Ovary (tissue), 9 donors: ENCODE results near the gene ANO10. TPM values are rescaled to one million over a fixed set of nuclear protein-coding genes. Genes with fewer than 3 reads are reported as not detected.

ENCODE experiments used
- DNase-seq, 5 donors: peaks; one replicate each; pipeline ENCODE4 v3.0.0-alpha.2; 2019 to 2020
- H3K27ac ChIP-seq, 2 donors: fragments of 200-600 bp; one replicate each; pipeline versions ENCODE4 v1.5.1 to v1.8.0; 2019 to 2022
- H3K27me3 ChIP-seq: fragments of 200-600 bp; one replicate; pipeline ENCODE4 v1.8.0; 2022
- H3K36me3 ChIP-seq: fragments of 200-600 bp; sonication (generic); one replicate; pipeline ENCODE4 v1.5.1; 2019
- H3K4me1 ChIP-seq: one replicate; pipeline ENCODE4 v1.8.1; 2013; ENCODE audit warnings: mild to moderate bottlenecking, moderate library complexity; ENCODE audit not compliant: insufficient read depth
- H3K4me3 ChIP-seq: fragments of 200-600 bp; sonication (generic); one replicate; pipeline ENCODE4 v1.5.1; 2017
- H3K9me3 ChIP-seq, 2 donors: fragments of 200-600 bp in 1 of 2; sonication (generic) in 1 of 2; one replicate each; pipeline versions ENCODE4 v1.5.1 to v1.8.1; 2013 to 2019; ENCODE audit warnings: mild to moderate bottlenecking in 1 of 2, moderate library complexity in 1 of 2
- CTCF ChIP-seq, 3 donors: fragments of 450-650 bp in 2 of 3; fragments of 200-600 bp in 1 of 3; IDR thresholded peaks; one replicate each; pipeline versions ENCODE4 v1.5.1 to v1.8.0; 2016 to 2022; ENCODE audit warnings: antibody characterized with exemption in 3 of 3, mild to moderate bottlenecking in 1 of 3
- EP300 ChIP-seq: sonication (generic); formaldehyde crosslinking; IDR thresholded peaks from one replicate; pipeline ENCODE4 v1.6.1; 2017; ENCODE audit warnings: antibody characterized with exemption
- POLR2A ChIP-seq: fragments of 450-650 bp; IDR thresholded peaks from one replicate; pipeline ENCODE4 v1.6.1; 2017; ENCODE audit warnings: antibody characterized with exemption, mild to moderate bottlenecking, moderate library complexity
- WGBS, 3 donors: extraction: QIAGEN DNeasy Blood & Tissue Kit in 1 of 3; methylation state at CpG; one replicate each; pipeline versions ENCODE4 v1.1.5 to v1.1.7; 2013 to 2017; 5-methylcytosine and 5-hydroxymethylcytosine counted together
- intact Hi-C, 4 donors: fragments of 100-400 bp; cut with DNase I; formaldehyde crosslinking; loops; one replicate each; pipeline versions ENCODE4 v1.11.0 to v1.15.1; 2022 to 2023
- polyA plus RNA-seq, 2 donors: library from polyadenylated mRNA; stranded (reverse); fragments of 200-250 nt in 1 of 2; fragments of 350-450 nt in 1 of 2; fragmentation: Illumina TruSeq in 1 of 2; extraction: RNeasy Lipid Tissue Mini Kit (QIAGEN cat#74804) in 1 of 2; gene quantifications; one replicate each; pipeline ENCODE4 v1.2.3, GENCODE V29; 2013 to 2014
- total RNA-seq, 7 donors: library from RNA; depleted of rRNA in 2 of 7; stranded (reverse); fragments of >200 nt in 2 of 7; fragmentation: NEBNext Ultra II Directional in 3 of 7; extraction: Animal tissue kit (Norgen Biotek cat#: 25700) in 3 of 7; gene quantifications; one replicate each; pipeline versions ENCODE4 v1.1.0 to v1.2.4, GENCODE V29; 2016 to 2023
- donor health status: DM: no; HTN: no; CAD: no; lungs with moderate emphysema.
- donor health status: DM: no; HTN: no; CAD: no.
- donor health status: Bipolar disorder and iron deficiency.
- donor health status: DM: yes; HTN: yes; CAD: no.
- donor health status: DM: no; HTN: no; CAD: no.
- donor health status: DM: yes; HTN: yes; CAD: no.

The ANO10 gene
- total and polyA plus RNA-seq, 9 donors = 12.2 to 58.7 (median 21.7) TPM

- no peaks in the 10 kb centered on the region for H3K9me3 ChIP-seq
- intact Hi-C loops = no loop called here
These were observed 250.3 kb downstream of the ANO10 start for GRCh38 chr3:43371494-43371893.

GRCh38 chr3:43370293-43370980 lies 251.4 kb downstream of the ANO10 start:
- H3K36me3 ChIP-seq = no peaks in the 10 kb centered on the region
- no peaks in the 10 kb centered on the region for H3K27me3 ChIP-seq
- no peaks in the 10 kb centered on the region for H3K9me3 ChIP-seq
- H3K27ac ChIP-seq = no peak overlapping the region
- no peak for DNase-seq
- 75 to 79% (median 76%) methylated on average over 6 of the region's 6 CpGs for WGBS, 3 donors
- peaks cover 5% of the 10 kb centered on the region for H3K4me1 ChIP-seq
- no peak overlapping the region for H3K4me3 ChIP-seq
- intact Hi-C loops = no loop called here
- TF ChIP-seq POLR2A (no peak), CTCF (IDR thresholded peaks at IDR 0.05) (no peak), EP300 (no peak)

More at GRCh38 chr3:43371494-43371893, 250.3 kb downstream of the ANO10 start:
- DNase-seq = no peak
- no peak overlapping the region for H3K27ac ChIP-seq
- 82 to 93% (median 92%) methylated on average over 3 of the region's 3 CpGs for WGBS, 3 donors
- TF ChIP-seq CTCF (IDR thresholded peaks at IDR 0.05) (no peak), EP300 (no peak), POLR2A (no peak)
- H3K4me3 ChIP-seq = no peak overlapping the region
- H3K36me3 ChIP-seq = no peaks in the 10 kb centered on the region
- H3K4me1 ChIP-seq = no peaks in the 10 kb centered on the region
- H3K27me3 ChIP-seq = no peaks in the 10 kb centered on the region

GRCh38 chr3:43369404-43370292 lies 252.2 kb downstream of the ANO10 start:
- TF ChIP-seq CTCF (IDR thresholded peaks at IDR 0.05) = no peak
- TF ChIP-seq POLR2A = no peak
- no peak for TF ChIP-seq EP300

GRCh38 chr3:43366885-43367284 lies 254.9 kb downstream of the ANO10 start:
- 84 to 96% (median 87%) methylated on average over 9 of the region's 9 CpGs for WGBS, 3 donors
- Histone ChIP-seq H3K36me3 (no peaks in the 10 kb centered on the region), H3K4me1 (peaks cover 21% of the 10 kb centered on the region), H3K9me3 (no peaks in the 10 kb centered on the region), H3K4me3 (no peak overlapping the region), H3K27ac (no peak overlapping the region), H3K27me3 (no peaks in the 10 kb centered on the region)
- DNase-seq = no peak
- TF ChIP-seq EP300 (no peak), POLR2A (no peak), CTCF (IDR thresholded peaks at IDR 0.05) (no peak)
- intact Hi-C loops = no loop called here

More at GRCh38 chr3:43369404-43370292, 252.2 kb downstream of the ANO10 start:
- Histone ChIP-seq H3K27ac (no peak overlapping the region), H3K27me3 (no peaks in the 10 kb centered on the region), H3K9me3 (no peaks in the 10 kb centered on the region), H3K4me1 (peaks cover 5% of the 10 kb centered on the region), H3K4me3 (no peak overlapping the region), H3K36me3 (no peaks in the 10 kb centered on the region)
- DNase-seq = no peak
- intact Hi-C loops = no loop called here
- 77 to 86% (median 86%) methylated on average over 8 of the region's 8 CpGs for WGBS, 3 donors
